Choroid plexus epithelial cell (primary cell): ENCODE measurements around the gene RALGPS1.
A peak's percentile ranks its signal among the peaks of the same experiment; 100 is the strongest.

Experiments used
- DNase-seq: peaks from one replicate; pipeline ENCODE4 v3.0.0-alpha.2; 2010; ENCODE audit warnings: low read depth
- H3K4me3 ChIP-seq: 2 replicates; pipeline ENCODE4 v1.5.1; 2011; ENCODE audit warnings: low read depth, mild to moderate bottlenecking, control low read depth, low read length, moderate library complexity
- TF ChIP-seq, protein P1 (sequence below): conservative IDR thresholded peaks from 2 replicates; pipeline ENCODE4 v1.5.1; 2011; ENCODE audit warnings: low read depth, mild to moderate bottlenecking, control low read depth, inconsistent platforms, low read length, moderate library complexity

Gene RALGPS1

DNA sequence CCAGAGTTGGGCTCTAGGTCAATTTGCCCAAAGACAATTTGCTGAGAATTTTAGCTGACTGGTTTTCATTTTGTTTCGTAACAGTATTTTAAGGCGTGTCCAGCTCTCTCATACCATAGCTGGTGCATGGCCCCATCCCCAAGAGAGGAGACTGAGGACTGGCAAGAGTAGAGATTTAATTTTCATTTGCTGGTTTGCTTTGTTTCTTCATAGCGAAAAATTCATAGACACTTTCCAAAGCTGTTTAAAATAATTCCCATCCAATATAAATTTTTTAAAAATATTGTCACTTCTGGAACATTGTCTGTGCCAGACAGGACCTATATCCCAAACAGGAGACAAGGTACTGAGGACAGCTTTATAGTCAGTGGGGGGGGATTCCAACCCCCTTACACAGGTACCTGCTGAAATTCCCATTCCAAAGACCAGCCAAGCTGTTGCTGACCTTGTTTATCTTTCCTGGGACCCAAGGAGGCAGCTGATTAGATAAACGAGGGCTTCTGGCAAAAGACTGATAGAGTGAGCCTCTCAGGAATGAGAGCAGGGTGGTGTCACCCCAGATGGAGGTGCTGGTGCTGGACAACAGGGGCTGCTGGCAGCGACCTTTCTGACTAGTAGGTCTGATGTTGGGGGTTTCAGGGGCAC lies 214.6 kb downstream of the RALGPS1 start:
- TF ChIP-seq, protein P1, sequence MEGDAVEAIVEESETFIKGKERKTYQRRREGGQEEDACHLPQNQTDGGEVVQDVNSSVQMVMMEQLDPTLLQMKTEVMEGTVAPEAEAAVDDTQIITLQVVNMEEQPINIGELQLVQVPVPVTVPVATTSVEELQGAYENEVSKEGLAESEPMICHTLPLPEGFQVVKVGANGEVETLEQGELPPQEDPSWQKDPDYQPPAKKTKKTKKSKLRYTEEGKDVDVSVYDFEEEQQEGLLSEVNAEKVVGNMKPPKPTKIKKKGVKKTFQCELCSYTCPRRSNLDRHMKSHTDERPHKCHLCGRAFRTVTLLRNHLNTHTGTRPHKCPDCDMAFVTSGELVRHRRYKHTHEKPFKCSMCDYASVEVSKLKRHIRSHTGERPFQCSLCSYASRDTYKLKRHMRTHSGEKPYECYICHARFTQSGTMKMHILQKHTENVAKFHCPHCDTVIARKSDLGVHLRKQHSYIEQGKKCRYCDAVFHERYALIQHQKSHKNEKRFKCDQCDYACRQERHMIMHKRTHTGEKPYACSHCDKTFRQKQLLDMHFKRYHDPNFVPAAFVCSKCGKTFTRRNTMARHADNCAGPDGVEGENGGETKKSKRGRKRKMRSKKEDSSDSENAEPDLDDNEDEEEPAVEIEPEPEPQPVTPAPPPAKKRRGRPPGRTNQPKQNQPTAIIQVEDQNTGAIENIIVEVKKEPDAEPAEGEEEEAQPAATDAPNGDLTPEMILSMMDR = no peak
- no peak overlapping the region for H3K4me3 ChIP-seq

DNA sequence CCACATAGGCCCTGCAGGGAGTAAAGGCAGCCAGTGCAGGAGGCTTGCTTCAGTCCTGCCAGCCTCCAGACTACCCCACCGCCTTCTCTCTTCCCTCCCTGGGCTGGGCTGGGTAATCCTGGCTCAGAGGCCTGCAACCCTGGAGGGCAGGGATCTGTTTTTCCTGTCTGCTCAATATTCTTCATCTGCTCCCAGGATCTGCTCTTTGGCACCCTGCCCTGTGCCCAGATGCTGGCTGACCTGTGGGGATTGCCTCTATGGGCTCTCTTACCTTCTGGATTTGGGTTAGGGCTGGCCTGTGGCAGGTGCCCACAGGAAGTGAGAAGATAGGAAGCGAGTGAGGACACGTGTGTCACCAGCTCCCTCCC lies 215.1 kb downstream of the RALGPS1 start:
- H3K4me3 ChIP-seq = no peak overlapping the region
- no peak for DNase-seq
- TF ChIP-seq, protein P1 = no peak

More for the DNA sequence above, 214.6 kb downstream of the RALGPS1 start:
- DNase-seq = no peak

DNA sequence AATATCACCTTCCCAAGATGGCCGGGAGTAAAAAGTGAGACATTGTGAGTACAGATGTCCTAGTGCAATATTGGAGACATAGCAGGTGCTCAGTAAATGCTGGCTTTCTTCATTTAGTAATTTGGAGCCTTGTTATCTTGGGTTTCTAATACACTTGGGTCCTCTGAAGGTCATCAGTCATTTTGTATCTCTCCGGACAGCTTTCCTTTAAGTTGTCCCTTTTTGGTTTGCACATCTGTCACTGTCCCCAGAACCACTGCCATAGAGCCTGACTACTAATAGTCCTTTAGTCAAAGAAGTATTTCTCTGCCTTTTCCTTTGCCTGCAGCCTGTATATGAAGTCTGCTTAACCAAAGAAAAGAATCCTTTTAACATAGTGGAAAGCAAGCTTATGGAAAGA lies 215.7 kb downstream of the RALGPS1 start:
- TF ChIP-seq, protein P1 = no peak
- H3K4me3 ChIP-seq = no peak overlapping the region
- no peak for DNase-seq

DNA sequence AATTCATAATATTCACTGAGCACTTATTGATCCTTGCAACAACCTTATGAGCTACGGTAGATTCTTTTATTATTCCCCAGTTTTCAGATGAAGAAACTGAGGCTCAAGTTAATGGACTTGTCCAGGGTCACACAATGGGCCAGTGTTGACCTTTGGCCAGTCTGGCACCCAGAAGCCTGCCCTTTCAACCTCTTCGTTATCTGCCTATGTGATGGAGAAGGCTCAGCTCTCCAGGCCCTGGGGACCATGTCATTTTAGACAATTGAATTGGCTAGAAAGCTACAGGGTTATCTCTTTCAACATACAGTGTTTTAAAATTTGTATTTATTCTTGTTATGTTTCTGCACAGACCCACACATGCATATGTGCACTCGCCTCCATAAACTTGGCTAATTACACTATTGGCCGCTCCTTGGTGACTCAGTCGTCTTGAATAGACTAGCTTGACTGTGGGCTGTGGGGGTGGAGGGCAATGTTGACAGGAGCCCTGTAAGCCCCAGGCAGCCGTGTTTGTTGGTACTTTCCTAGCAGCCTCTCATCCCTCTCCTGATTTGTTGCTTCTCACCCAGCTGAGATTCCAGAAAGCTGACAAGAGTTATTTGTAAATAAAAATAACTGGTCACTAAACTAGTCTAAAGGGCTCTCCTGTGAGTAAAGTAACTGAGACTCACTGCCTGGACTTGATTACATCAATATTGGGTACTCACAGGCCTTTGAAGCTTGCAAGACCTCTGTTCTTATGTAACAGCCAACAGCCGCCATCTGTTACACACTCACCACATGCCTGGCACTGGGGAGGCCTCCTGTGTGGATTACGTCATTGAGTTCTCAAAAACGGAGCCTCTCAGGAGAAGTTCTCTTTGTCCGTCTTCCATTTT lies 216.3 kb downstream of the RALGPS1 start:
- peak; percentile 97 for DNase-seq
- TF ChIP-seq, protein P1 = no peak
- no peak overlapping the region for H3K4me3 ChIP-seq

DNA sequence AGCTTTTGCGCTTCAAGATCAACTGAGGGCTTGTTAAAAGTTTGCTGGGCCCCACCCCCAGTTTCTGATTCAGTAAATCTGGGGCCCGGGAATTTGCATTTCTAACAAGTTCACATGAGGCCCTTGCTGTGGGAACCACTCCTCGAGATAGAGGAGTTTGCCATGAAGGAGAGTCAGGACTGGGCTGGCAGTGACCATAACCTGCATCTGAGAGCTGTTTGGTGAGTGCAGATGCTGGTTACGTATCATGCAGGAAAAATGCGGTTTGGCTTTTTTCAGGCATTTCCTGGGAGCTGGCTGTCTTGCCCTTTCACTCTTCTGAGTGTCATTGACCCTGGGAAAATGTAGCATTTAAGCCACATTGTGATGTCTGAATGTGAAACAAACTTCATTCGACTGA lies 217.3 kb downstream of the RALGPS1 start:
- no peak overlapping the region for H3K4me3 ChIP-seq
- peak; percentile 87 for DNase-seq
- TF ChIP-seq, protein P1 = no peak

DNA sequence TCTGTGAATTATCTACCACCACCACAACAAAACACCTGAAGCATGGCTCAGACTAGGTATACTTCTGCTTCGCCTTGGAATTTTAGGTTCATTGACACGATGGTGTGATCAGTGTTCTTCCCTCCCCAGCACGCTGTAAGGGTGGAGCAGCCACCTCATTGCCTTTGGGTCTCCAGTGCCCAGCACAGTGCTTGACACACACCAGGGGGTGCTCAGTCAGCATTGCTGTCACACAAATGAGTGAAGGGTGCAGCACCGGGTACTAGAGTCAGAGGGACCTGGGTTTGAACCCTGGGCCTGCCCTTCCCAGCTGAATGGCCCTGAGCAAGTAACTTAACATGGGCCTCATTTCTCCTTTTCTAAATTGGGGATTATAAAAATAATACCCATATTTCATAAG lies 217.8 kb downstream of the RALGPS1 start:
- no peak overlapping the region for H3K4me3 ChIP-seq
- TF ChIP-seq, protein P1 = no peak
- DNase-seq = no peak
